Measurements from ENCODE around the gene KDM6A.
"Not testable (repeated sequence)": the region's sequence is repeated elsewhere in the genome, so short reads cannot be mapped to it uniquely, and the experiment has no call there.

Gene KDM6A

DNA sequence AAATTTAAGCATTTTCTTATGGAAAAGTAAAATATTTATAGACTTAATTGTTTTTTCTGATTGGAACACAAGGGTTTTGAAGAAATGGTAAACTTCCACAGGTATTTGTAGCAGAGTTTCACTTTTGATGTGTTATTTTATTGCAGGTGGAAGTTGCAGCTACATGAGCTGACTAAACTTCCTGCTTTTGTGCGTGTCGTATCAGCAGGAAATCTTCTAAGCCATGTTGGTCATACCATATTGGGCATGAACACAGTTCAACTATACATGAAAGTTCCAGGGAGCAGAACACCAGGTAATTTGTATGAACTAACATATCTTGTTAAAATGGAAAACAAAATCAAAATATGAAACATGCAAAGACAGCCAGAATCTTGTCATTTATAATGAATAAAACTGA, 210.3 kb downstream of the KDM6A start:
- no peak for DNase-seq (ENCODE audit: low read depth)

DNA sequence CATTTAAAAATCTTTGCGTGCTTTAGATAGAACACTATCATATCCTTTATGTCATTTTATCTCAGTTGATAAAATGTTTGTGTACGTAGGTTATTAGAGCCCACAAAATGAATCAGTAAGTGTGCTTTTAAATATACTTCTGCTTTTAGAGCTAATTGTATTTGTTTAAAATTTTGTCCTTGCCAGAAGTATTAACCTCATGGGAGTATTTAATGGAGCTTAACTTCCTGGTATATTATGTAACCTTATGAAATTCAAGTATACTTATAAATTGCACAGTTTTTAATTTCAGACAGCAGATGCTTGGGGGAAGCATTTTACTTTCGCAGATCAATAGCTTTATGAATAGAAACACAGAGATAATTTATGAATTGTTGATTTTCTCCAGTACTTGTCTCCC, 237.5 kb downstream of the KDM6A start:
- DNase-seq (ENCODE audit: low read depth): no peak

GRCh38 chrX:45126158-45126557, 253.2 kb downstream of the KDM6A start:
- DNase-seq (ENCODE audit: low read depth): no peak

DNA sequence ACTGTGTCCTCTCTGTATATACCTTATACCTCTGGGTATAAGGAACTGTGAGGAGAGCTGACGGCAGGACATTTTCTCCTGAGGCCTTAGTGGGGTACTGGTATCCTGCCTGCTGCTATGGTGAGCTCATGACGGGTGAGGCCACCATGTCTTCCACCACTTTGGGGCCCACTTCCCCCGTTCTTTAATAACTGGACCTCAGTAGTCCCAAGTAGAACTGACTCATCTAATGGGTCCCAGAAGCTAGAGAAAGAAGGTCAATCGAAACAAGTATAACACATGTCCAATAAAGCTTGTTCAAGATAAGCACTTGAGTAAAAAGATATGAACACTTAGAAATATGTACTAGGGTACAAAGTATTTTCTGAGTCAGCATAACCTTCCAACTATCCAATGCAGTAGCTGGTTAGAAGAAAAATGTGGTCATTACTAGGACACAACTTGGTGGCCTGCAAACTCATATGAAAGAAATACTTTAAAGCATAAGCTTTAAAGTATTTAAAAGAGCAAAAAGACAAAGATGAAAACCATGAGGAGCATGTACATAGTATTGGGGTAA, 256.0 kb downstream of the KDM6A start:
- no peak for DNase-seq (ENCODE audit: low read depth)

DNA sequence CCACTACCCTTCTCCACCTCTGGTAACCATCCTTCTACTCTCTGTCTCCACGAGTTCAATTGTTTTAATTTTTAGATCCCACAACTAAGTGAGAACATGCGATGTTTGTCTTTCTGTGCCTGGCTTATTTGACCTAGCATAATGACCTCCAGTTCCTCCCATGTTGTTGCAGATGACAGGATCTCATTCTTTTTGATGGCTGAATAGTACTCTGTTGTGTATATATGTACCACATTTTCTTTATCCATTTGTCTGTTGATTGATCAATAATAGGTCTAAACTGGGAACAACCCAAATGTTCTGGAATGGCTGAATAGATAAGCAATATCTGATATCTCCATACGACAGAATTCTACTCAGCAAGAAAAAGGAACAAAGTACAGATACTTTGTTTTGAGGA, 260.5 kb downstream of the KDM6A start:
- DNase-seq (ENCODE audit: low read depth): no peak

DNA sequence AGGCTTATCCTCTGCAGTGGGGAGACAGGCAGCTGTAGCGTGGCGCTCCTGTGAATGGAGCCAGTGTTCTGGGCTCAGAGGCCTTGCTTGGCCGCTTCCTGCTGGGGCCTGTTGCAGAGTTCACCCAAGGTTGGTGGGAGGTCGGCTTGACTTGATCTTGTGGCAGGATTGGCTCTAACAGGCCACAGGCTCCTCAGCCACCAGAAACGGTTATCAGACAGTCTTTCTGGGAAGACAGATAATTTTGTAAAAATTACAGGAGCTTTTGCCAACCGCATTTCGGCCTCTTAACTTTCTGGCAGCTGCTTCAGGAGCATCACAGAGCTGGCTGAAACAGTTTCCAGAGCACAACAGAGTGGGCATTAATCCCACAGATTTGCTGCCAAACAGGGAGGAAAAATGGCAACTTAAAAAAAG, 261.3 kb downstream of the KDM6A start:
- no peak for DNase-seq (ENCODE audit: low read depth)

- DNase-seq (ENCODE audit: low read depth): no peak
These were observed 261.8 kb downstream of the KDM6A start for GRCh38 chrX:45134775-45135174.

- DNase-seq (ENCODE audit: low read depth): not testable (repeated sequence)
These were observed 262.5 kb downstream of the KDM6A start for GRCh38 chrX:45135391-45136075.

GRCh38 chrX:45137531-45137930, 264.5 kb downstream of the KDM6A start:
- no peak for DNase-seq (ENCODE audit: low read depth)

- DNase-seq (ENCODE audit: low read depth): no peak
These were observed 265.5 kb downstream of the KDM6A start for GRCh38 chrX:45138525-45138924.

GRCh38 chrX:45140812-45141211, 267.8 kb downstream of the KDM6A start:
- DNase-seq (ENCODE audit: low read depth): no peak

- peak; percentile 2 for DNase-seq (ENCODE audit: low read depth)
These were observed 269.2 kb downstream of the KDM6A start for GRCh38 chrX:45142185-45142584.

DNA sequence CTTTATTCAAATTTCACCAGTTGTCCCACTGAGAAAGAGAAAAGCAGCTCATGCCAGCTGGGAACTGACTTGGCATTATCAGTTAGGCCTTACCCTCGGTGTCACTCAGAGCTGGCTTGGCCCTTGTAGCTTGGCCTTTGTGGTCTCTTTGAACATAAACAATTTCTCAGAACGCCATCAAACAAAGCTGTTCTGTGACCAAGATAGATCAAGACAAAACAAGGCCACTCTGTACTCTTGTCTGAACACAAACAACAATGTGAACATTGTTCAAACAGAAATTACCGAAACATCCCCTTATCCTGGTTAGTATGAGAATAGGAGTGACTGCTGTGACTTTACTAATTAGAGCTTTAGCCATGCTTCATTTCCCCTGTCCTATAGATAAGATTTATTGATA, 270.5 kb downstream of the KDM6A start:
- DNase-seq (ENCODE audit: low read depth): no peak

DNA sequence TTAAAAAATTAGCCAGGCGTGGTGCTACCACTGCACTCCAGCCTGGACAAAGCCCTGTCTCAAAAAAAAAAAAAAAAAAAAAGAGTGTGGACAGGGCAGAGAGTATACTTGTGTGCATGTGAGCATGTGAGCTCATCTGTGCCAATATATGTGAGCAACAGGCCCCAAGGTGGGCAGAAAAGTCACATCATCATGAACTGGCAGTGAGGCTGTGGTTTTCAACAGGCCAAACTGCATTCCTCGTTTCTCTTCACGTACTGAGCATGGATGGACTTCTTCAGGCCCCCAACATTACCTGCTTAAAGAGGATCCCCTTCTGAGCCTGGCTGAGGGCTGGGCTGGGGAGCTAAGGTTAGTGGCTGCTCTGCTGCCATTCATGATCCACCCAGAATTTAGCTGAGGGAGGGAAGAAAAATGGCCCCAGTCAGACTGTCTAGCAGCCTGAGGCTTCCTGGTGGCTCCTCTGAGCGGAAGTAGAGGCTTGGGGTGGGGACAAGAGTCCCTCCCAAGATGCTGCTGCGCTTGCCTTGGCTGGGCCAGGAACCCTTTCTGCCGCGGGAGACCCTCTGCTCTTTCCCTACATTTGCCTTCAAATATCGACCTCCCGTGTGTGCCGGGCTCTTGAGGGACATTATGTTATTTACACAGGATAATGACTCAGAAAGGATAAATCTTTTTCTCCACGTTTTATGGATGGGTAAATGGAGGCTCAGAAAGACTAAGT, 272.7 kb downstream of the KDM6A start:
- DNase-seq (ENCODE audit: low read depth): no peak

GRCh38 chrX:45150821-45151220, 277.8 kb downstream of the KDM6A start:
- DNase-seq (ENCODE audit: low read depth): no peak

GRCh38 chrX:45154033-45154360, 281.0 kb downstream of the KDM6A start:
- DNase-seq (ENCODE audit: low read depth): no peak

GRCh38 chrX:45154462-45154861, 281.5 kb downstream of the KDM6A start:
- DNase-seq (ENCODE audit: low read depth): no peak

GRCh38 chrX:45157647-45158046, 284.7 kb downstream of the KDM6A start:
- no peak for DNase-seq (ENCODE audit: low read depth)

Data from EH (cell line).